ENCODE results near the gene APOOL.

APOOL gene

GRCh38 chrX:85107407-85107806, 103.7 kb downstream of the APOOL start:
- TF ChIP-seq FOXP2 (optimal IDR thresholded peaks at IDR 0.05; ENCODE audit: borderline replicate concordance, extremely low read depth, extremely low read length, insufficient read depth) (no peak), POLR2AphosphoS5 (IDR thresholded peaks at IDR 0.05; ENCODE audit: low read depth, low read length) (no peak), SIN3A (IDR thresholded peaks at IDR 0.05; ENCODE audit: borderline replicate concordance, insufficient read depth, low read length) (no peak), REST (IDR thresholded peaks at IDR 0.05; ENCODE audit: insufficient read depth in 1 of 2, low read depth in 2 of 2, low read length in 2 of 2) (no peak), TAF1 (IDR thresholded peaks at IDR 0.05; ENCODE audit: borderline replicate concordance, insufficient read depth, low read length) (no peak)

- no peak for TF ChIP-seq FOXP2 (optimal IDR thresholded peaks at IDR 0.05; ENCODE audit: borderline replicate concordance, extremely low read depth, extremely low read length, insufficient read depth)
- TF ChIP-seq TAF1 (IDR thresholded peaks at IDR 0.05; ENCODE audit: borderline replicate concordance, insufficient read depth, low read length): no peak
Observed at GRCh38 chrX:85108165-85108564, 104.5 kb downstream of the APOOL start.

GRCh38 chrX:85109235-85109634, 105.6 kb downstream of the APOOL start:
- TF ChIP-seq TAF1 (IDR thresholded peaks at IDR 0.05; ENCODE audit: borderline replicate concordance, insufficient read depth, low read length) (no peak), SIN3A (IDR thresholded peaks at IDR 0.05; ENCODE audit: borderline replicate concordance, insufficient read depth, low read length) (no peak), FOXP2 (optimal IDR thresholded peaks at IDR 0.05; ENCODE audit: borderline replicate concordance, extremely low read depth, extremely low read length, insufficient read depth) (no peak), REST (IDR thresholded peaks at IDR 0.05; ENCODE audit: insufficient read depth in 1 of 2, low read depth in 2 of 2, low read length in 2 of 2) (no peak)

GRCh38 chrX:85111347-85111746, 107.7 kb downstream of the APOOL start:
- TF ChIP-seq FOXP2 (optimal IDR thresholded peaks at IDR 0.05; ENCODE audit: borderline replicate concordance, extremely low read depth, extremely low read length, insufficient read depth): no peak
- no peak for TF ChIP-seq SIN3A (IDR thresholded peaks at IDR 0.05; ENCODE audit: borderline replicate concordance, insufficient read depth, low read length)
- no peak for TF ChIP-seq POLR2AphosphoS5 (IDR thresholded peaks at IDR 0.05; ENCODE audit: low read depth, low read length)
- TF ChIP-seq TAF1 (IDR thresholded peaks at IDR 0.05; ENCODE audit: borderline replicate concordance, insufficient read depth, low read length): no peak
- TF ChIP-seq REST (IDR thresholded peaks at IDR 0.05; ENCODE audit: insufficient read depth in 1 of 2, low read depth in 2 of 2, low read length in 2 of 2): no peak

GRCh38 chrX:85112293-85112692, 108.6 kb downstream of the APOOL start:
- TF ChIP-seq TAF1 (IDR thresholded peaks at IDR 0.05; ENCODE audit: borderline replicate concordance, insufficient read depth, low read length) (no peak), REST (IDR thresholded peaks at IDR 0.05; ENCODE audit: insufficient read depth in 1 of 2, low read depth in 2 of 2, low read length in 2 of 2) (no peak), POLR2AphosphoS5 (IDR thresholded peaks at IDR 0.05; ENCODE audit: low read depth, low read length) (no peak), SIN3A (IDR thresholded peaks at IDR 0.05; ENCODE audit: borderline replicate concordance, insufficient read depth, low read length) (no peak), FOXP2 (optimal IDR thresholded peaks at IDR 0.05; ENCODE audit: borderline replicate concordance, extremely low read depth, extremely low read length, insufficient read depth) (no peak)
